Measurements from ENCODE around the gene AGPAT1.

GRCh38 chr6:32176476-32177182 is 745 bp upstream of the AGPAT1 start:
- TF ChIP-seq ZNF558 (CRISPR knock-in tag; IDR thresholded peaks at IDR 0.05; ENCODE audit: borderline replicate concordance) (no peak), ZBTB33 (CRISPR knock-in tag; IDR thresholded peaks at IDR 0.05) (no peak), FOXP1 (IDR thresholded peaks at IDR 0.05) (no peak), FOXP1 (CRISPR knock-in tag; IDR thresholded peaks at IDR 0.05) (no peak), CEBPZ (IDR thresholded peaks at IDR 0.05; ENCODE audit: low read length) (no peak), RBM39 (IDR thresholded peaks at IDR 0.05; ENCODE audit: low read depth, low read length, poor library complexity, severe bottlenecking) (no peak), CTCF (CRISPR knock-in tag; IDR thresholded peaks at IDR 0.05) (no peak)
